ENCODE results near the gene GSTT4. TPM values are rescaled to one million over a fixed set of nuclear protein-coding genes. Genes with fewer than 3 reads are reported as not detected.
"Not testable (repeated sequence)": the region's sequence is repeated elsewhere in the genome, so short reads cannot be mapped to it uniquely, and the experiment has no call there.

The GSTT4 gene
- total RNA-seq, 1 donor from 2014 or later, result not detected

DNA sequence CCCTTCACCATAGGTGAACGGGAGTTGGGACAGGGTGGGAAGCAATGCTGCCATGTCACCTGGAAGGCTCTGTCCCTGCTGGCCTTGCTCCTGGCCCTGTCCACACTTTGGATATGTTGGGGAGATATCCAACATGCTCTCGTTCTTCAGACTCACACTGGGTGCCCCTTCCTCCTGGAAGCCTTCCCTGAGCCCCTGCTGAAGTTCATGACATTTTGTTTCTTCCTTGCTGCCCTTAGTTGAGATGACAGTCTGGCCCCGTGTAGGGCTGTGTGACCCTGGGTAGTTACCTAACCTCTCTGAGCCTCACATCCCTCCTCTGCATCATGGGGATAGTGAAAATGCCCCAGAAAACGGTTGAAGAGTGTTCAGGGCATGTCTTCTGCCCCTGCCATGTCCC is 51.8 kb downstream of the GSTT4 start:
- DNase-seq (ENCODE audit: low read depth), result not testable (repeated sequence)

- DNase-seq (ENCODE audit: low read depth), result not testable (repeated sequence)
Observed at GRCh38 chr22:23952794-23953405, 52.4 kb downstream of the GSTT4 start.

DNA sequence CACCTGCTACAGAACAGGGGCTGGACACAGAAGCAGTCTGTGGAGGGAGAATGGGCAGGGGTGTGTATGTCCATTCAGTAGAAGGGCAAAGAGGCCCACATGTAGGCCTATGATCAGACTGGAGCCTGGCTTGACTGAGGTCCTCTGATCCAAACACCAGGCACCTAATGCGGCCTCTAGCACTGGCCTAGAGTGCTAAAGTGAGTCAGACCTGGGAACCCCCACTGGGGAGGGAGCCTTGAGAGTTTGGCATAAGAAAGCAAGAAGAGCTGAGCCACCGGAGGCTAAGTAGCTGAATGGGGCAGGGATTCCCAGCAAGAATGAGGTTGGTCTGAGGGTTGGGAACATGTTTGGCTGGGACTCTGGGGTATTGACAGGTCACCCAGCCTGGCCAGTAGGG is 53.9 kb downstream of the GSTT4 start:
- peak; percentile 16 for DNase-seq (ENCODE audit: low read depth)

DNA sequence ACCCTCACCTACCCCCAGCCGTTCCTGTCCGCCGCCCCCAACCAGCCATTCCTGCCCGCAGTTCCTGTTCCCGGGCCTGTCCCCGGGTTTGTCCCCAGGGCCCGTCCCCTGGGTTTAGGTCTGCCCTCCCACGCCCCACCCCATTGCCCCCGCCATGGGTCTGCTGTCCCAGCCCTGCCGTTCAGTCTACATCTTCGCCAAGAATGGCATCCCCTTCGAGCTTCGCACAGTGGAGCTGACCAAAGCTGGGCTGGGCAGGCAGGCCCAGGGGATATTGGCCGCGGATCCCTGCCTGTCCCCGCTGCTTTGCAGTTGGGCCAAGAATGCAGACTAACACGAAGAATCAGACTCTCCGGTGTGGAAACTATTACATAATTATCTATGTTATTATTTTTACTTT is 55.5 kb downstream of the GSTT4 start:
- not testable (repeated sequence) for DNase-seq (ENCODE audit: low read depth)

Other genes with a start within 250 kb of the GSTT4 start
- not detected in 2 replicates for gene C22orf15, start 242.5 kb downstream of the GSTT4 start, total RNA-seq
- 0.69 and 8.3 TPM in 2 replicates for gene CHCHD10, start 237.5 kb downstream of the GSTT4 start, total RNA-seq
- gene MMP11, start 232.6 kb downstream of the GSTT4 start, total RNA-seq, result 8.4 and 12.3 TPM in 2 replicates
- gene SMARCB1, start 218.5 kb downstream of the GSTT4 start, total RNA-seq, result 35.2 and 83.7 TPM in 2 replicates
- 0.17 and 0.30 TPM in 2 replicates for gene DERL3, start 166.4 kb downstream of the GSTT4 start, total RNA-seq
- gene SLC2A11, start 147.6 kb downstream of the GSTT4 start, total RNA-seq, result 18.2 and 22.8 TPM in 2 replicates
- 213 and 324 TPM in 2 replicates for gene MIF, start 111.1 kb downstream of the GSTT4 start, total RNA-seq
- gene GSTT2B, start 44.3 kb downstream of the GSTT4 start, total RNA-seq, result 3.0 and 4.7 TPM in 2 replicates
- gene DDTL, start 38.6 kb downstream of the GSTT4 start, total RNA-seq, result 1.6 and 1.7 TPM in 2 replicates
- 124 and 130 TPM in 2 replicates for gene DDT, start 31.0 kb downstream of the GSTT4 start, total RNA-seq
- gene GSTT2, start 25.3 kb downstream of the GSTT4 start, total RNA-seq, result 0.20 TPM in 1 of 2 replicates, not detected in the other
- gene CABIN1, start 5.9 kb upstream of the GSTT4 start, total RNA-seq, result 13.0 and 57.3 TPM in 2 replicates
- 0.10 TPM in 1 of 2 replicates, not detected in the other for gene SUSD2, start 176.0 kb upstream of the GSTT4 start, total RNA-seq
- gene GGT5, start 239.6 kb upstream of the GSTT4 start, total RNA-seq, result 0.10 TPM in 1 of 2 replicates, not detected in the other

Data from renal cortical epithelial cell (primary cell).